GM12874 (cell line): ENCODE results near the gene COL7A1.

ENCODE experiments used
- CTCF ChIP-seq: IDR thresholded peaks from 2 replicates; pipeline ENCODE4 v1.5.1; 2011; ENCODE audit warnings: low read depth, mild to moderate bottlenecking, control low read depth, low read length, moderate library complexity; ENCODE audit not compliant: insufficient read depth

COL7A1 gene

GRCh38 chr3:48553361-48553760, 41.8 kb downstream of the COL7A1 start:
- TF ChIP-seq CTCF: no peak

GRCh38 chr3:48552111-48552951, 42.8 kb downstream of the COL7A1 start:
- no peak for TF ChIP-seq CTCF

GRCh38 chr3:48548729-48549705, 46.1 kb downstream of the COL7A1 start:
- peak; percentile 95 for TF ChIP-seq CTCF

- TF ChIP-seq CTCF: no peak
These were observed 47.0 kb downstream of the COL7A1 start for GRCh38 chr3:48548126-48548525.

GRCh38 chr3:48546203-48546829, 48.8 kb downstream of the COL7A1 start:
- no peak for TF ChIP-seq CTCF

GRCh38 chr3:48544141-48544540, 51.0 kb downstream of the COL7A1 start:
- TF ChIP-seq CTCF: no peak
